ENCODE measurements around the gene SCNN1A. TPM values are rescaled to one million over a fixed set of nuclear protein-coding genes. Genes with fewer than 3 reads are reported as not detected.

The SCNN1A gene
- total and polyA plus RNA-seq, 2 donors (not counting 1 experiment from before 2014, with no cell fraction given), result 0.20 TPM; not detected in 1

- 93% methylated on average over 4 of the region's 5 CpGs for WGBS (ENCODE audit: insufficient coverage)
- H3K9me3 Mint-ChIP-seq (ENCODE audit: insufficient read depth), result no peaks in the 10 kb centered on the region
- POLR2A ChIA-PET, result interaction anchor here (0.6 kb wide), 1 partner anchor 399 kb away, joined by 4 read pairs; no protein-coding TSS in a partner anchor
Observed at GRCh38 chr12:6303071-6303470, 72.3 kb downstream of the SCNN1A start.

More at GRCh38 chr12:6303071-6303470, 72.3 kb downstream of the SCNN1A start:
- no peak overlapping the region for H3K27ac Mint-ChIP-seq
- H3K27me3 ChIP-seq (replicated peaks in 1 of 4; ENCODE audit: control extremely low read depth in 1 of 4, control insufficient read depth in 3 of 4, insufficient read depth in 4 of 4, low read length in 3 of 4), result peaks cover 0 to 70% (median 15%) of the 10 kb centered on the region in 4 experiments
- TF ChIP-seq CTCF (IDR thresholded peaks at IDR 0.05), result no peak
- TF ChIP-seq EZH2 (IDR thresholded peaks at IDR 0.05; ENCODE audit: borderline replicate concordance, insufficient read depth, low read depth, low read length, poor library complexity, severe bottlenecking), result no peak
- no peak for DNase-seq
- intact Hi-C loops (cut with micrococcal nuclease), result loop anchor here (5.0 kb wide), 1 partner anchor 34 kb away; no protein-coding TSS in a partner anchor
- H4K20me1 ChIP-seq (ENCODE audit: control insufficient read depth, insufficient read depth, low read length, poor library complexity, severe bottlenecking), result no peaks in the 10 kb centered on the region
- H3K4me1 ChIP-seq (ENCODE audit: control insufficient read depth in 2 of 2, insufficient read depth in 2 of 2, low read length in 2 of 2), result peaks cover 10 to 12% of the 10 kb centered on the region in 2 donors
- H3K9ac ChIP-seq (ENCODE audit: low read length), result no peak overlapping the region
- H2AFZ ChIP-seq (ENCODE audit: insufficient read depth, low read depth, low read length, poor library complexity, severe bottlenecking), result no peak overlapping the region
- no peak for ATAC-seq (ENCODE audit: low read depth)
- CTCF ChIA-PET, result interaction anchor here (1.2 to 1.3 kb wide), 2 partner anchors 16 to 19 kb away, joined by 5 to 6 read pairs; no protein-coding TSS in a partner anchor
- no peak overlapping the region for H3K4me3 ChIP-seq (ENCODE audit: control extremely low read depth in 1 of 5, extremely low read depth in 1 of 5, insufficient read depth in 1 of 5, low read depth in 2 of 5, low read length in 4 of 5)
- peaks cover 0 to 9% (median 0%) of the 10 kb centered on the region in 3 donors for H3K9me3 ChIP-seq (ENCODE audit: control extremely low read depth in 1 of 3, control insufficient read depth in 2 of 3, insufficient read depth in 1 of 3, low read length in 2 of 3)
- peaks cover 12% of the 10 kb centered on the region for H3K4me1 Mint-ChIP-seq
- H3K27ac ChIP-seq (ENCODE audit: low read length in 2 of 2), result no peak overlapping the region
- no peak overlapping the region for H3K4me2 ChIP-seq (replicated peaks; ENCODE audit: low read depth, low read length, poor library complexity, severe bottlenecking)
- H3K36me3 ChIP-seq (replicated peaks in 1 of 2; ENCODE audit: control extremely low read depth in 1 of 2, control insufficient read depth in 1 of 2, extremely low read depth in 1 of 2, insufficient read depth in 2 of 2, low read length in 1 of 2), result no peaks in the 10 kb centered on the region
- H3K79me2 ChIP-seq (ENCODE audit: control insufficient read depth, insufficient read depth, low read length), result no peaks in the 10 kb centered on the region
- no peak overlapping the region for H3K4me3 Mint-ChIP-seq
- peaks cover 52% of the 10 kb centered on the region for H3K27me3 Mint-ChIP-seq

Measured in B cell (primary cell).